ENCODE measurements around the gene MRPS18B. TPM values are rescaled to one million over a fixed set of nuclear protein-coding genes. Genes with fewer than 3 reads are reported as not detected.
"Not testable (repeated sequence)": the region's sequence is repeated elsewhere in the genome, so short reads cannot be mapped to it uniquely, and the experiment has no call there.

The MRPS18B gene
- total and polyA plus RNA-seq, 3 donors from 2014 or later = 36.1 to 54.5 (median 49.5) TPM

GRCh38 chr6:30597315-30598144, 20.1 kb upstream of the MRPS18B start:
- H3K27ac ChIP-seq = not testable (repeated sequence)

DNA sequence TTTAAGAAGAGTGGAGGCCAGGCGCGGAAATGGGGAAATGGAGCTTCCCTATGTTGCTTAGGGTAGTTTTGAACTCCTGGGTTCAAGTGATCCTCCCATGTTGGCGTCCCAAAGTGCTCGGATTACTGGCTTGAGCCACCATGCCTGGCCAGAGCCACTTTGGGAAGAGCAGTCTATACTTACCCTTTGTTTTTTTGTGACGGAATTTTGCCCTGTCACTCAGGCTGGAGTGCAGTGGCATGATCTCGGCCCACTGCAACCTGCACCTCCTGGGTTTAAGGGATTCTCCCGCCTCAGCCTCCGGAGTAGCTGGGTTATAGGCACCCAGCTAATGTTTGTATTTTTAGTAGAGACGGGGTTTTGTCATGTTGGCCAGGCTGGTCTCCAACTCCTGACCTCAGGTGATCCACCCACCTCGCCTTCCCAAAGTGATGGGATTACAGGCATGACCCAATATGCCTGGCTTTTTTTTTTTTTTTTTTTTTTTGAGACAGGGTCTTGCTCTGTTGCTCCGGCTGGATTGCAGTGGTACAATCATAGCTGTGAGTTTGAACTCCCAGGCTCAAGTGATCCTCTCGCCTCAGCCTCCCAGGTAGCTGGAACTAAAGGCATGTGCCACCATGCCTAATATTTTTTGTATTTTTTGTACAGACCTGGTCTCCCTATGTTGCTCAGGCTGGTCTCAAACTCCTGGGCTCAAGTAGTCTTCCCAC, 18.6 kb upstream of the MRPS18B start:
- Histone ChIP-seq H3K27me3 (no peaks in the 10 kb centered on the region), H3K9me3 (no peaks in the 10 kb centered on the region), H3K4me3 (no peak overlapping the region), H3K4me1 (no peaks in the 10 kb centered on the region), H3K36me3 (ENCODE audit: low read depth, missing control alignments) (no peaks in the 10 kb centered on the region), H3K27ac (no peak overlapping the region)
- 68 to 82% methylated on average over 12 of the region's 12 CpGs for WGBS, 2 donors
- intact Hi-C loops (cut with DNase I; ENCODE audit: low total_unique reads) = no loop called here
- TF ChIP-seq, protein P1, sequence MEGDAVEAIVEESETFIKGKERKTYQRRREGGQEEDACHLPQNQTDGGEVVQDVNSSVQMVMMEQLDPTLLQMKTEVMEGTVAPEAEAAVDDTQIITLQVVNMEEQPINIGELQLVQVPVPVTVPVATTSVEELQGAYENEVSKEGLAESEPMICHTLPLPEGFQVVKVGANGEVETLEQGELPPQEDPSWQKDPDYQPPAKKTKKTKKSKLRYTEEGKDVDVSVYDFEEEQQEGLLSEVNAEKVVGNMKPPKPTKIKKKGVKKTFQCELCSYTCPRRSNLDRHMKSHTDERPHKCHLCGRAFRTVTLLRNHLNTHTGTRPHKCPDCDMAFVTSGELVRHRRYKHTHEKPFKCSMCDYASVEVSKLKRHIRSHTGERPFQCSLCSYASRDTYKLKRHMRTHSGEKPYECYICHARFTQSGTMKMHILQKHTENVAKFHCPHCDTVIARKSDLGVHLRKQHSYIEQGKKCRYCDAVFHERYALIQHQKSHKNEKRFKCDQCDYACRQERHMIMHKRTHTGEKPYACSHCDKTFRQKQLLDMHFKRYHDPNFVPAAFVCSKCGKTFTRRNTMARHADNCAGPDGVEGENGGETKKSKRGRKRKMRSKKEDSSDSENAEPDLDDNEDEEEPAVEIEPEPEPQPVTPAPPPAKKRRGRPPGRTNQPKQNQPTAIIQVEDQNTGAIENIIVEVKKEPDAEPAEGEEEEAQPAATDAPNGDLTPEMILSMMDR (IDR thresholded peaks at IDR 0.05) = no peak
- no peak for DNase-seq

More at GRCh38 chr6:30597315-30598144, 20.1 kb upstream of the MRPS18B start:
- TF ChIP-seq, protein P1 (IDR thresholded peaks at IDR 0.05) = peak; percentile 66 to 71 (median 69)
- intact Hi-C loops (cut with DNase I; ENCODE audit: low total_unique reads); H3K4me3 ChIP-seq; H3K9me3 ChIP-seq; H3K27me3 ChIP-seq; H3K36me3 ChIP-seq (ENCODE audit: low read depth, missing control alignments); H3K4me1 ChIP-seq: not testable (repeated sequence)
- WGBS, 2 donors = 75% methylated on average over 15 of the region's 15 CpGs
- DNase-seq = peak; percentile 90

- Histone ChIP-seq H3K27ac (no peak overlapping the region), H3K9me3 (no peaks in the 10 kb centered on the region), H3K27me3 (no peaks in the 10 kb centered on the region), H3K36me3 (ENCODE audit: low read depth, missing control alignments) (no peaks in the 10 kb centered on the region), H3K4me1 (no peaks in the 10 kb centered on the region), H3K4me3 (no peak overlapping the region)
- intact Hi-C loops (cut with DNase I; ENCODE audit: low total_unique reads) = loop anchor here (10.0 kb wide), 1 partner anchor 115 kb away; the partner anchor contains the start of gene HLA-E
- WGBS, 2 donors = 75 to 82% methylated on average over 13 of the region's 13 CpGs
- no peak for TF ChIP-seq POLR2A (IDR thresholded peaks at IDR 0.05)
- TF ChIP-seq, protein P1 (IDR thresholded peaks at IDR 0.05) = no peak
- no peak for DNase-seq
These were observed 17.9 kb upstream of the MRPS18B start for GRCh38 chr6:30599625-30600324.

DNA sequence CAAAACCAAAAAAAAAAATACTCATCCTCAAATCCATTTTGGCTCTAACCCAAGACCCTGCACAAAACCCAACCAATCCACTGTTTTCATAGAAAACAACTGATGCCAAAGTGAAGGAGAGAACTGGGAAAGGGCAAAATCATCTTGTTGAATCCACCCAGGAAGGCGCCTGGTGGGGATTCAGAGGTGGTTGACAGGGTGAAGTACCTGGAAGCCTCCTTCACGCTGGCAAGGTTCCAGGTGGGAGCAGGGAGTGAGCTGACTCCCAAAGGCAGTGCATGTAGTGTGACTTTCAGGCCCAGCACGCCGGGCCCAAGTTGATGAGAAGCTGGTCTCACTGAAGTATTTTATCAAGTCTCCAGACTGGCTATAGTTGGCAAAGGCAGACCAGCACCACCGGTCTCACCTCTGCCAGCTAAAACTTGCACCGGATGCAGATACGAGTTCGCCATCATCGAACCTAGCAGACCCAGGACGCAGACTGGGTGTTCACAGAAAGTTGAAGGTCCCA, 17.1 kb upstream of the MRPS18B start:
- TF ChIP-seq, protein P1 (IDR thresholded peaks at IDR 0.05) = no peak
- no peak for TF ChIP-seq POLR2A (IDR thresholded peaks at IDR 0.05)
- WGBS, 2 donors = 77 to 78% methylated on average over 10 of the region's 10 CpGs
- H3K9me3 ChIP-seq = no peaks in the 10 kb centered on the region
- H3K4me1 ChIP-seq = no peaks in the 10 kb centered on the region
- no peak overlapping the region for H3K27ac ChIP-seq
- H3K4me3 ChIP-seq = no peak overlapping the region
- DNase-seq = no peak
- no peaks in the 10 kb centered on the region for H3K36me3 ChIP-seq (ENCODE audit: low read depth, missing control alignments)
- no peaks in the 10 kb centered on the region for H3K27me3 ChIP-seq
- intact Hi-C loops (cut with DNase I; ENCODE audit: low total_unique reads) = loop anchor here (10.0 kb wide), 1 partner anchor 116 kb away; the partner anchor contains the start of gene HLA-E
